ENCODE measurements around the gene SLC7A5.

- no peak for TF ChIP-seq RAD21 (conservative IDR thresholded peaks at IDR 0.05 in 1 of 2, IDR thresholded peaks at IDR 0.05 in 1 of 2)
- TF ChIP-seq, protein P1, sequence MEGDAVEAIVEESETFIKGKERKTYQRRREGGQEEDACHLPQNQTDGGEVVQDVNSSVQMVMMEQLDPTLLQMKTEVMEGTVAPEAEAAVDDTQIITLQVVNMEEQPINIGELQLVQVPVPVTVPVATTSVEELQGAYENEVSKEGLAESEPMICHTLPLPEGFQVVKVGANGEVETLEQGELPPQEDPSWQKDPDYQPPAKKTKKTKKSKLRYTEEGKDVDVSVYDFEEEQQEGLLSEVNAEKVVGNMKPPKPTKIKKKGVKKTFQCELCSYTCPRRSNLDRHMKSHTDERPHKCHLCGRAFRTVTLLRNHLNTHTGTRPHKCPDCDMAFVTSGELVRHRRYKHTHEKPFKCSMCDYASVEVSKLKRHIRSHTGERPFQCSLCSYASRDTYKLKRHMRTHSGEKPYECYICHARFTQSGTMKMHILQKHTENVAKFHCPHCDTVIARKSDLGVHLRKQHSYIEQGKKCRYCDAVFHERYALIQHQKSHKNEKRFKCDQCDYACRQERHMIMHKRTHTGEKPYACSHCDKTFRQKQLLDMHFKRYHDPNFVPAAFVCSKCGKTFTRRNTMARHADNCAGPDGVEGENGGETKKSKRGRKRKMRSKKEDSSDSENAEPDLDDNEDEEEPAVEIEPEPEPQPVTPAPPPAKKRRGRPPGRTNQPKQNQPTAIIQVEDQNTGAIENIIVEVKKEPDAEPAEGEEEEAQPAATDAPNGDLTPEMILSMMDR (IDR thresholded peaks at IDR 0.05) = no peak
- no peak for TF ChIP-seq RNF2 (IDR thresholded peaks at IDR 0.05; ENCODE audit: borderline replicate concordance, low read depth)
- no peak for TF ChIP-seq EP300 (IDR thresholded peaks at IDR 0.05)
- no peak for TF ChIP-seq POLR2A (IDR thresholded peaks at IDR 0.05; ENCODE audit: low read length)
- no peak for TF ChIP-seq KDM5A (IDR thresholded peaks at IDR 0.05)
- TF ChIP-seq ESRRA (IDR thresholded peaks at IDR 0.05; ENCODE audit: borderline replicate concordance, low read length) = no peak
- TF ChIP-seq JUNB (IDR thresholded peaks at IDR 0.05) = no peak
- no peak for TF ChIP-seq MYC (IDR thresholded peaks at IDR 0.05; ENCODE audit: borderline replicate concordance, low read length)
- TF ChIP-seq CEBPB (IDR thresholded peaks at IDR 0.05) = no peak
Observed at GRCh38 chr16:87914812-87915211, 45.5 kb upstream of the SLC7A5 start.

Data from A549 (cell line).